Stimulated activated CD8-positive, alpha-beta memory T cell treated with anti-CD3 and anti-CD28 coated beads, Interleukin-12 subunit alpha, Interleukin-12 subunit beta, amount 100 ng/mL, for 1 hour (primary cell): ENCODE measurements around the gene CCSER1.
"Not testable (repeated sequence)": the region's sequence is repeated elsewhere in the genome, so short reads cannot be mapped to it uniquely, and the experiment has no call there.

Source experiments
- DNase-seq: peaks from one replicate; pipeline ENCODE4 v3.0.0-alpha.2; 2020; ENCODE audit warnings: low read depth

The CCSER1 gene

DNA sequence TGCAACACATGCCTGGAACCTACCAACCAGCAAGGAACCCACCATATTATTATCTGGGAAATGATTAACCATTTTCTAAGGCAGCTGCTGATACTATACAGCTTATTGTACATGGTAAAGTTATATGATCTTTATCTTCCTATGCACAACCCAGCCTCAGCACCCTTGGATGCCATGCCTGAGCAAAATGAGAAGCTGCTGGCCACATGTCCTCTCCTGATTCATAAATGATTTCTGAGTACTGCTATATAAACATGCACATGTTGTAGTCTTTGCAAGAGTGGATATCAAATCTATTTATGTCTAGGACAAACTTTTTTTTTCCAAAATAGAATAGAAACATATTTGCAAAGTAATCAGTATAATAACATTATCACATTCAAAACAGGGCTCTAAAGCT, 1043.6 kb downstream of the CCSER1 start:
- no peak for DNase-seq

- no peak for DNase-seq
Measured at GRCh38 chr4:91171217-91171616, 1044.0 kb downstream of the CCSER1 start.

DNA sequence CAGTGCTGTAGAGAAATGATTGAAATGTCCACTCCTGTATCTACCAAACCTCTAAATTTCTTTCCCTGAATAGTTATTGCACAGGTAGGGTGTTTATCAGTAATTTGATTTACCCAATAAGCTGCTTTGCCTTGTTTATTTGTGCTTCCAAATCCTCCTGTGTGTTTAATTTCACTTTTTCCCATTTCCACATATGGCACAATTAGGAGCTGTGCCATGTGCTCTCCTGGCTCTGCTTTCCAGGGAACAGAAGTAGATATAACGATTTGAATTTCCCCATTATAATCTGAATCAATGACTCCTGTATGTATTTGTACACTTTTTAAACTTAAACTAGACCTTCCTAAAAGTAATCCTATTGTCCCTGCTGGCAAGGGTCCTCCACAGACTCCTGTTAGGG, 1057.9 kb downstream of the CCSER1 start:
- not testable (repeated sequence) for DNase-seq

DNA sequence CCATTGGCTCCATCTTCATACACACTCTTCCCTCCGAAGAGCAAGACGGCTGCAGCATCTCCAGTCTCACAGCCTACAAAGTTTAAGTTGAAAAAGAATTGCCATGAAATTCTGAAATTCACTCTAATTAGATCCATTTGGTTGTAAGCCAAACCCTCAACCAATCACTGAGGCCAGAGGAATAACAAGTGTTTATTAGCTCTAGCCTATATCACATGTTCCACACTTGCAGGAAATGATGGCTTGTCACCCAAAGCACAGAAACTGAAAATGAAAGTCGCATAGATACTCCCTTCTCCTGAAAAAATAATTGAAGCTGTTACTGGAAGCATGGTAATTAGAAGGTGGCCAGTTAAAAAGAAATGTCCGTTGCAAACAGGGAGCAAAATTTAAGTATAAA, 1071.8 kb downstream of the CCSER1 start:
- no peak for DNase-seq

DNA sequence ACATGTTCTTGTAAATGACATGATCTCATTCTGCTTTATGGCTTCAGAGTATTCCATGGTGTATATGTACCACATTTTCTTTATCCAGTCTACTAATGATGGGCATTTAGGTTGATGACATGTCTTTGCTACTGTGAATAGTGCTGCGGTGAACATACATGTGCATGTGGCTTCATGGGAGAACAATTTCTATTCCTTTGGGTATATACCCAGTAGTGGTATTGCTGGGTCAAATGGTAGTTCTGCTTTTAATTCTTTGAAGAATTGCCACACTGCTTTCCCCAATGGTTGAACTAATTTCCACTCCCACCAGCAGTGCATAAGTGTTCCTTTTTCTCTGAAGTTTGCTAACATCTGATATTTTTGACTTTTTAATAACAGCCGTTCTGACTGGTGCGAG, 1080.3 kb downstream of the CCSER1 start:
- DNase-seq = no peak

- no peak for DNase-seq
Measured at GRCh38 chr4:91212211-91212610, 1085.0 kb downstream of the CCSER1 start.

DNA sequence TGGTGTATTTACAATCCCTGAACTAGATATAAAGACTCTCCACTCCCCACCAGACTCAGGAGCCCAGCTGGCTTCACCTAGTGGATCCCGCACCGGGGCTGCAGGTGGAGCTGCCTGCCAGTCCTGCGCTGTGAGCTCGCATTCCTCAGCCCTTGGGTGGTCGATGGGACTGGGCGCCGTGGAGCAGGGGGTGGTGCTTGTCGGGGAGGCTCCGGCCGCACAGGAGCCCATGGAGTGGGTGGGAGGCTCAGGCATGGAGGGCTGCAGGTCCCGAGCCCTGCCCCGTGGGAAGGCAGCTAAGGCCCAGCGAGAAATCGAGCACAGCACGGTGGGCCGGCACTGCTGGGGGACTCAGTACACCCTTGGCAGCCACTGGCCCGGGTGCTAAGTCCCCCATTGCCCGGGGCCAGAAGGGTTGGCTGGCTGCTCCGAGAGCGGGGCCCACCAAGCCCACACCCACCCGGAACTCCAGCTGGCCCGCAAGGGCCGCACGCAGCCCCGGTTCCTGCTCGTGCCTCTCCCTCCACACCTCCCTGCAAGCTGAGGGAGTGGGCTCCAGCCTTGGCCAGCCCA, 1090.7 kb downstream of the CCSER1 start:
- not testable (repeated sequence) for DNase-seq

GRCh38 chr4:91220315-91220714, 1093.1 kb downstream of the CCSER1 start:
- DNase-seq = no peak

GRCh38 chr4:91222014-91222413, 1094.8 kb downstream of the CCSER1 start:
- DNase-seq = no peak

DNA sequence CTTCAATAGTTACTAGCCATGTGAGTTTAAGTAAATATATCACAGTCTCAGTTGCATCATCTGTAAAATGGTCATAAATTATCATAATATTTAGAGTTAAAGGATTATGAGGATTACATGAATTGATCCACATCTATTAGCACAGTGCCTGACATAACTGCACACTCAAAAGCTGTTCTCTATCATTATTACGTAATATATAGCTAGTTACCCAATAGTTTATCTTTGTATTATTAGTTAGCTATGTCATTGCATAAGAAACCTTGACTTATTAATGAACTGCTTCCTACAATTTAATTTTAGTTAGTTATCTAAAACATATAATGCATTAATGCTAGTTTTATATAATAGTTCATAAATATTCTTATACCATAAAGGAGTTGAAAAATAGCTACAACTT, 1099.7 kb downstream of the CCSER1 start:
- DNase-seq = no peak

DNA sequence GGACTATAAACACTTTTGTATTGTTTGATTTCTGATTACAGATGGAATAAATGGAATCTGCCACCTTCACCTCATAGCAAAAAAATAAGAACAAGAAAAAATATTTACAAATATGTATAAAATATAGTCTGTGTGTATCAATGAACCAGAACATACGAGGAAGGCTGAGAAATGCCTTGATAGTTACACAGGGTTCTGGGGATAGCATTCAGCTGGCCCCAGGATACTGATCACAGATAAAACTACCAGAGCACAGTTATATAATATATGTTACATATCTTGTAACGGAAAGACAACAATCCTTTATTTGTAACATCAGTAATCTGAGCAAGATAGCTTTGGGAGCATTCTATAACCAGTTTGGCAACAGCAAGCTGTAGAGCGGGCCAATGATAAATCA, 1101.5 kb downstream of the CCSER1 start:
- DNase-seq = no peak

DNA sequence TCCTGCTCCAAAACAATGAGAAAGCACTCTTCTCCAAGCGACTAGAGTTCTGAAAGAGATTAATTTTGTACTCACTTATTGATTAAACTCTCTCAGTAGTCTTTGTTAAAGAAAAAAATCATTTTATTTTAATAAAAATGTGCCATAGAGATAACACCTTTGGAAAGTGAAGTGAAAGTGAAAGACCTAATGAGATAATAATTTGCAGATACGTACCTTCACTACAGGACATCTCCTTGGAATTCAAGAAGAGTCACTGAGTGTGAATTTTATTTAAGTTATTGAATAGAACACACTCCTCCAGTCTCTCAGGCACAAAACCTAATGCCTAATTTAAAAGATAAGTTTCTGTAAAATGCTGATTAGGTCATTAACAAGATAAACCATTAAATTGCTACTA, 1106.0 kb downstream of the CCSER1 start:
- DNase-seq = no peak

DNA sequence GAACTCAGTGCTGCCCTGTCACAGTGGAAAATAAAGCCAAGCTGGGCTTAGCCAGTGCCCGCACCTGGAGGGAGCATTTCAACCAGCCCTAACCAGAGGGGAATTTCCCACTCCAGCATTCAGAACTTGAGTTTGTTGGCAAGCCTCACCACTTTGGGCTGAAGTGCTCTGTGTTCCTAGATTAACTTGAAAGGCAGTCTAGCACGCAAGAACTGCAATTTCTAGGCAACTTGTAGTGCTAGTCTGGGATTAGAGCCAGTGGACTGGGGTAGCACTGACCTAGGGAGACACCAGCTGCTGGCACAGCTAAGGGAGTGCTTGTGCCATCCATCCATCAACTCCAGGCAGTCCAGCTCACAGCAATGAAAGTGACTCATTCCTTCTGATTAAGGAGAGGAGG, 1115.9 kb downstream of the CCSER1 start:
- DNase-seq = no peak

DNA sequence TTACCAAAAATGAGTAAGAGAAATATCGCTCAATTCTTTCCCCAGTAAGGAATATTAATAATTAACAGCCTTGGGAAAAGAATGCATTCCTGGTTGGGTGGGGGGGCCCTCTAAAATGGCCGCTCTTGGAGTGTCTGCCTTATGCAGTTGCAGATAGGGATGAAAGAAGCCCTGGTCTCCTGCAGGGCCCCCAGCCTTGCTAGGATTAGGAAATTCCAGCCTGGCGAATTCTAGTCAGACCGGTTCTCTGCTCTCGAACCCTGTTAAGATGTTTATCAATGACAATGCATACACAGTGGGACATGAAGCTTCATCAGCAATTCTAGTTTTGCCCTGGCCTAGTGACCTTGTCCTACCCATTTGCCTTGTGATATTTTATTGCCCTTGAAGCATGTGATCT, 1128.8 kb downstream of the CCSER1 start:
- no peak for DNase-seq

DNA sequence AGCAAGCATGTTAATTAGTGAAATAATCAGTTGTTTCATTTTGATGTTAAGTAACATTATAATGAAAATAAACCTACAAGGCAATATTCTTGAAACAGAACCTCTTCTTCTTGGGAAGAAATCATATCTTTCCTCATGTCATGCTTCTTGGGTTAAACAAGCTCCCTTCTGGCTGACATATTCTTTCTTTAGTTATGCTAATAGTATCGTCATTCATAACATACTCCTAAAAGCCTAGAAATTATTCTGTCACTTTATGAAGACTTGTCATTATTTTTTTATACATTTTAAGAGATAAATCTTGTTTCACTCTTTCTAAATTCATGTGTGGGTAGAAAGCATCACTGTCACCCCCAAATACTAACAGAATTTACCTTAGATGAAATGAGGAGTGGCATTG, 1129.6 kb downstream of the CCSER1 start:
- DNase-seq = no peak

DNA sequence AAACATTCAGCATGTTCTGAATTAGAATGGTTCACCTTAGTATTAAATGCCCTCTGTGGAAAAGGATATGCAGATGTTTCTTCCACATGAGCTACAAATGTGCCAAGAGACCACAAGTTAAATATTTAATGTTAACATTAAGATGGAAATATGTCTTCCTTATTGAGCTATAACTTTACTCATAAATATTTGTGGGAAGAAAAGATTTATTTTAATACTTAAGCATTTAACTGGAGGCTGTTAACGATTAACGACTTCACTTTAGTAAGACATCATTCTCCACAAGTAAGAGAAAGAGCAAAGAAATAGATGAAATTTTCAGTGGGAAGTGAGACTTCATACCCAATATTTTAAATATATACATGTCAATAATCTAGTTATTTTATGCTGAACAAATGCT, 1130.5 kb downstream of the CCSER1 start:
- no peak for DNase-seq

DNA sequence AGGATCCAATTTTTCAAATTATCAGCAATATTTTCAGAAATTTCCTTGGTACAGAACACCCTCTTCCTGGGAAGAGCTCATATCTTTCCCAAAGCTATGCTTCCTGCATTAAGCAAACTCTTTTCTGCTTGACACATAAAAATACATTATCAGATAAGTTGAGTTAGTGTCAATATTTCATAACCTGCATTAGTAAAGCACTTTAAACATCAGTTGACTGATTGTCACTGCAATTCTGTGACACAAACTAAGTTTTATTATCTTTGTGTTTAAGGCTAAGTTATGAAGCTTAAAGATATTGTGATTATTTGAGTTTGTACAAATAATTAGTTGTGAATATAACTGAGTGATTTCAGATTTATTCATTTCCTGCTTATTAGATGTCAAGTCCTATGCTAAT, 1131.1 kb downstream of the CCSER1 start:
- DNase-seq = no peak

GRCh38 chr4:91267543-91267942, 1140.3 kb downstream of the CCSER1 start:
- no peak for DNase-seq

DNA sequence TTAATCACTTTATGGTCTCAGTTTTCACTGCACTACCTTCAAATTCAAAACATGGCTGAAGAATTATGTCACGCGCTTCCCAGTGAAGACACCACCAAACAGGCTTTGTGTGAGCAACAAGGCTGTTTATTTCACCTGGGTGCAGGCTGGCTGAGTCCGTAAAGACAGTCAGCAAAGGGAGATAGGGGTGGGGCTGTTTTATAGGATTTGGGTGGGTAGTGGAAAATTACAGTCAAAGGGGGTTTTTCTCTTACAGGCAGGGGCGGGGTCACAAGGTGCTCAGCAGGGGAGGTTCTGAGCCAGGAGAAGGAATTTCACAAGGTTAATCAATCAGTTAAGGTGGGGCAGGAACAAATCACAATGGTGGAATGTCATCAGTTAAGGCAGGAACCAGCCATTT, 1141.3 kb downstream of the CCSER1 start:
- not testable (repeated sequence) for DNase-seq

DNA sequence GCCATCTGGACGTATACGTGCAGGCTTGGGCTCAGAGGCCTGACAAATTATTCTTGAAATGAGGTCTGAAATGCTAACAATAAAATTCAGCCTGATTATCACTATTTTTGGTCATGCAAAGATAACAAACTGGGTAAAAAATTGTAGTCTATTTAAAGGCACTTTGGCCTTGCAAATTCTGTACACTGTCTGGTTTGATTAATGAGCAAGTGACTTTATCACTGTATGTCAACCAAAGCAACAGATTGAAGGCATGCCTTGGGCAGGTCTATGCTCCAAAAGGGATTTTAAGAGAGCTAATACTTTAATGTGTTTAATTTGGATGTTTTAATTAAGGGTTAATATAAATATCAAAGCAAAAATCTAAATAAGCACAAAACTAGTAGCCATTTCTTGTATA, 1141.7 kb downstream of the CCSER1 start:
- DNase-seq = no peak

DNA sequence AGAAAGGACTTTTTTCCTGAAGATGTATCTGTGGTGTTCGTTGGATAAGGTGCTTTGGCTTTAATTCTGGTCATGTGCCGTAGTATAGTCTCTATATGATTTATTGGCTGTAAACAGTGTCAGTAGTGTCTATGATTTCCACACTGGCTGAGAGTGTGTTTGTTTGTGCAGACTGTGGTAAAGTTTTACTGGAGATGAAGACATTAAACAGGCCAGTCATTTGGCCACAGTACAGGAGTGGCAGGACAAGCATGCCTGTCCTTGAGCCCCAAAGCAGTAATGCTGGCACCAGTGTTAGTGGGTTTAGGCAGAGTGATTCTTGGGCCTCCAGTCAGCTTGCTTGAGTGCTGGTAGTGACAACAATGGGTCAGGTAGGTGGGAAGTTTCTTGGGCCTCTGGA, 1152.7 kb downstream of the CCSER1 start:
- no peak for DNase-seq

- no peak for DNase-seq
Measured at GRCh38 chr4:91280551-91281290, 1153.5 kb downstream of the CCSER1 start.

GRCh38 chr4:91282217-91282616, 1155.0 kb downstream of the CCSER1 start:
- DNase-seq = no peak

DNA sequence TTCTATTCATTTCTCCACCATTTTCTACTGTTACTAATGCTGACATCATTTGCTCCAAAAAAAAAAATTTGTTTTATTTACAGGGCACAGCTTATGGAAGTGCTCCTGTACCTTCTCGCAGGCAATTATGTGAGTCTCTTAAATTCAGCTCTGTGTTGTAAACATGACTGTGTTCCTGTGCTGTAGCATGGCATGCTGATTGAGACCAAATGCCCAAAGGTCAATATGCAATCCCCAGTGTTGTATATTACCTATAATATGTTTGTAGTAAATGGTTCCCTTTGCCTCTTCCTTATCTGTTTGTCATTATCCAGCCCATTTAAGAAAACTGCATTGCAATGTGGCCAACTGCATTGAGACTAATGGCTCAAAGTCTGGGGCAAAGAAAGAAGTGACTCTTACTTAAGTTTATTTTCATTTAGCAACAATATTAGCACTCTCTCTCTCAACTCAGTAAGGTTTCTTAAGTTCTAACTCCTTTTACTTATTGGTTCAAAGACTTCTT, 1156.6 kb downstream of the CCSER1 start:
- DNase-seq = no peak
